Esophagus muscularis mucosa (tissue), 4 donors: Measurements from ENCODE around the gene CDK2AP2.
"Not testable (repeated sequence)": the region's sequence is repeated elsewhere in the genome, so short reads cannot be mapped to it uniquely, and the experiment has no call there.

Experiments used
- EP300 ChIP-seq: sonication (generic); formaldehyde crosslinking; IDR thresholded peaks from one replicate; pipeline ENCODE4 v1.6.1; 2017; ENCODE audit warnings: antibody characterized with exemption
- POLR2AphosphoS5 ChIP-seq, 2 donors: sonication (generic); formaldehyde crosslinking; IDR thresholded peaks; one replicate each; pipeline ENCODE4 v1.6.1; 2017; ENCODE audit warnings: antibody characterized with exemption in 2 of 2
- TF ChIP-seq, protein P1 (sequence below), 3 experiments: fragments of 200-600 bp in 2 of 3; fragments of 450-650 bp in 1 of 3; sonication (generic) in 2 of 3; IDR thresholded peaks; one replicate each; pipeline ENCODE4 v1.5.1; 2017 to 2019; ENCODE audit warnings: antibody characterized with exemption in 3 of 3, mild to moderate bottlenecking in 2 of 3, moderate library complexity in 1 of 3

DNA sequence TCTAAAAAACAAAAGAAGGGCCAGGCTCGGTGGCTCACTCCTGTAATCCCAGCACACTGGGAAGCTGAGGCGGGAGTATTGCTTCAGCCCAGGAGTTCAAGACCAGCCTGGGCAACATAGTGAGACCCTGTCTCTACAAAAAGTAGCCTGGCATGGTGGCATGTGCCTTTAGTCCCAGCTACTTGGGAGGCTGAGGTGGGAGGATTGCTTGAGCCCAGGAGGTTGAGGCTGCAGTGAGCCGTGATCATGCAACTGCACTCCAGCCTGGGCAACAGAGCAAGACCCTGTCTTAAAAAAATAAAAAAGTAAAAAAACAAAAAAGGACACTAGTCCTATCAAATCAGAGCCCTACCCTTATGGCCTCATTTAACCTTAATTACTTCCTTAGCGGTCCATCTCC lies 3.6 kb upstream of the CDK2AP2 start:
- TF ChIP-seq EP300; POLR2AphosphoS5 (IDR thresholded peaks at IDR 0.05): not testable (repeated sequence)
- TF ChIP-seq, protein P1, sequence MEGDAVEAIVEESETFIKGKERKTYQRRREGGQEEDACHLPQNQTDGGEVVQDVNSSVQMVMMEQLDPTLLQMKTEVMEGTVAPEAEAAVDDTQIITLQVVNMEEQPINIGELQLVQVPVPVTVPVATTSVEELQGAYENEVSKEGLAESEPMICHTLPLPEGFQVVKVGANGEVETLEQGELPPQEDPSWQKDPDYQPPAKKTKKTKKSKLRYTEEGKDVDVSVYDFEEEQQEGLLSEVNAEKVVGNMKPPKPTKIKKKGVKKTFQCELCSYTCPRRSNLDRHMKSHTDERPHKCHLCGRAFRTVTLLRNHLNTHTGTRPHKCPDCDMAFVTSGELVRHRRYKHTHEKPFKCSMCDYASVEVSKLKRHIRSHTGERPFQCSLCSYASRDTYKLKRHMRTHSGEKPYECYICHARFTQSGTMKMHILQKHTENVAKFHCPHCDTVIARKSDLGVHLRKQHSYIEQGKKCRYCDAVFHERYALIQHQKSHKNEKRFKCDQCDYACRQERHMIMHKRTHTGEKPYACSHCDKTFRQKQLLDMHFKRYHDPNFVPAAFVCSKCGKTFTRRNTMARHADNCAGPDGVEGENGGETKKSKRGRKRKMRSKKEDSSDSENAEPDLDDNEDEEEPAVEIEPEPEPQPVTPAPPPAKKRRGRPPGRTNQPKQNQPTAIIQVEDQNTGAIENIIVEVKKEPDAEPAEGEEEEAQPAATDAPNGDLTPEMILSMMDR (IDR thresholded peaks at IDR 0.05) = not testable (repeated sequence)
